GM21737 (cell line): Measurements from ENCODE around the gene KRTAP10-7.
"Not testable (repeated sequence)": the region's sequence is repeated elsewhere in the genome, so short reads cannot be mapped to it uniquely, and the experiment has no call there.

Source experiments
- ATAC-seq: cut with Tn5 transposase; IDR thresholded peaks from one replicate; pipeline ENCODE4 v1.9.1; 2021; ENCODE audit warnings: mild to moderate bottlenecking, moderate library complexity; ENCODE audit not compliant: unreplicated experiment

The KRTAP10-7 gene

GRCh38 chr21:44590311-44590721, 10.1 kb upstream of the KRTAP10-7 start:
- no peak for ATAC-seq

DNA sequence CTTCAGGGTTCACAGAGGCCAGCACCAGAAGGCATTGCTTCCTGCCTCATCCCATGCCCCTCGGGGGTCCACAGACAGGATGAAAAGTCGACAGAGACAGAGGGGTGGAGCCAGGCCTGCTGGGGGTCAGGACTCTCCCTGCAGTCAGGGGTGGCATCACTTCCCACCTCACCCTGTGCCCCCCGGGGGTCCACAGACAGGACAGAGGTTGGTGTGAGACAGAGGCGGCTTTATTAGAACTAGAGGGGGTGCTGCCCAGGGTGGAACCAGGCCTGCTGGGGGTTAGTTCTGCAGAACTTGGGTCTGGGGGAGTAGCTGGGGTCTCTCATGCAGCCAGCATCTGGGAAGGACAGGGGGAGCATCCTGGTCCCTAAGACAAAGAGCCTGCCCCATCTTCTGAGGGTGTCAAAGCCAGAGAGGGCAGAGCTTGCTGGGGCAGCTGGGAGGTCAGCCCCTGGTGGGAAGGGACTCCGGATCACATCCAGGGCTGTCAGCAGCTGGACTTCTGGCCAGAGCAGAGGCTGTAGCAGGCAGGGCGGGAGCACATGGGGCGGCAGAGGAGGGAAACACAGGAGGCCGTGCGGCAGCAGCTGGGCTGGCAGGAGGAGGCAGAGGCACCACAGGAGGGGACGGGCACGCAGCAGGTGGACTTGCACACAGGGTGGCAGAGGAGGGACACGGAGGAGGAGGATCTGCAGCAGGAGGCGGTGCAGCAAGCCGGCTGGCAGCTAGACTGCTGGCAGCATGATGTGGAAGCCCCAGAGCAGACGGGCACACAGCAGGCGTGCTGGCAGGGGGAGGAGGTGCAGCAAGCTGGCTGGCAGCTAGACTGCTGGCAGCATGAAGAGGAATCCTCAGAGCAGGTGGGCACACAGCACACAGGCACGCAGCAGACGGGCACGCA, 9.2 kb upstream of the KRTAP10-7 start:
- not testable (repeated sequence) for ATAC-seq

- ATAC-seq: not testable (repeated sequence)
These were observed 8.6 kb upstream of the KRTAP10-7 start for GRCh38 chr21:44591801-44592130.

- no peak for ATAC-seq
These were observed 7.7 kb upstream of the KRTAP10-7 start, which contains the start of gene KRTAP10-6 for GRCh38 chr21:44592446-44593311. Gene KRTAP10-6 (minus strand): TSS chr21:44592505. CDS start chr21:44592484, 21 bp downstream.

- no peak for ATAC-seq
These were observed 6.6 kb upstream of the KRTAP10-7 start for GRCh38 chr21:44593598-44594405.

- ATAC-seq: no peak
These were observed 5.9 kb upstream of the KRTAP10-7 start for GRCh38 chr21:44594406-44594916.

DNA sequence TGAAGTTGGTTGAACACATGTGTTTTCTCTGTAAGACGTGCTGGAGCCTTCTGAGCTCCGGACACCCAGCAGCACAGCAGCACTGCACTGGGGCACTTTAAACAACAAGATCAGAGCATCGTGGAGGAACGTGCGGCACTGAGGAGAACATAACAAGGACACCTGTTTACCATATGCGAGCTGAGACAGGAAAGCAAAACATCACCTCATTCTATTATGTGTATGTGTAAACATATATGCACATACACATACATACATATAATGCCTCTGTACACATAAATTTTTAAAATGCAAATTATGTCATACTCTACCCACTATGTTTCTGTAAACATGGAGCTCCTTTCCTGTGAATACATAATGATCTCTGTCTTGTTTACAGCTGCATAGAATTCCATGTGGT, 4.9 kb upstream of the KRTAP10-7 start:
- ATAC-seq: no peak

DNA sequence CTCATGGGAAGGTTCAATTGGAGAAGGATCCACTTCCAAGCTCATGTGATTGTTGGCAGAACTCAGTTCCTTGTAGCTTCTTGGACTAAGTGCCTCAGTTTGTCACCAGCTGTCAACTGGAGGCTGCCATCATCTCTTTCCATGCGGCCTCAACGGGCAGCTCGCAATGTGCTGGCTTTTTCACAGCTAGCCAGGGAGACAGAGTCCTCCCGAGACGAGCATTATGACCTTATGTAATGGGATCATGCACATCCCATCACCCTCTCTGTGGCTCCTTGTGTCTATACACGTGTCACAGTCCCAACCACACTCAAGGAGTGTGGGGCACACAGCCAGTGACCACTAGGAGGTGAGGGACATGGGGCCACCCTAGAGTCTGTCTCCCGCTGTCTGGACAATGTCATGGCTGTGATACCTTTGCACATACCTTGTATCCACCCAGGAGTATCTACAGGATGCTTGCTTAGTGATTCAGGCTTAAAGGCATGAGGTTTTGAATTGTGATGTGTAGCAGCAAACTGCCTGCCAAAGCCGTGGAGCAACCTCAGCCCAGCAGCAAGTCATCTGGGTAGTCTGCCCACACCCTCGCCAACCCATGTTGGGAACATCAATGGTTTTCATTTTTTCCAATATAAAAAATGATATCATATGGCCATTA, 4.2 kb upstream of the KRTAP10-7 start:
- ATAC-seq: no peak

DNA sequence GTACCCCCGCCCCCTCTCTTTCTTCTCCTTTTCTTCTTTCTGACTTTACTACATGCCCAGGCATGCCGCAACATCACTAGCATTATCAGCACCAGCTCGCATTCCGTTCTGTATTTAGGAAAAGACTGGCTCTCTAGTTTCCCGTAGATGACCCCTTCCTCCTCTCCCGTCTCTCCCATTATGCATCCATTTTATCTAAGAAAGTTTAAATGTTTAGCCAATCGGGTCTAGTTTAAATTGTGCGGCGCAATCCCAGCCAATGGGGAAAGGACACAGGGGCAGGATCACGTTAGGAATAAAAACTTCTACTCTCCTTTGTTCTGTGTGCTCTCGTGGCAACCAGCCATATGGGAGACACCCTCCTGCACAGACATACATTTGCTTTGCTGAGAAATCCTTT, 2.3 kb upstream of the KRTAP10-7 start:
- ATAC-seq: no peak

DNA sequence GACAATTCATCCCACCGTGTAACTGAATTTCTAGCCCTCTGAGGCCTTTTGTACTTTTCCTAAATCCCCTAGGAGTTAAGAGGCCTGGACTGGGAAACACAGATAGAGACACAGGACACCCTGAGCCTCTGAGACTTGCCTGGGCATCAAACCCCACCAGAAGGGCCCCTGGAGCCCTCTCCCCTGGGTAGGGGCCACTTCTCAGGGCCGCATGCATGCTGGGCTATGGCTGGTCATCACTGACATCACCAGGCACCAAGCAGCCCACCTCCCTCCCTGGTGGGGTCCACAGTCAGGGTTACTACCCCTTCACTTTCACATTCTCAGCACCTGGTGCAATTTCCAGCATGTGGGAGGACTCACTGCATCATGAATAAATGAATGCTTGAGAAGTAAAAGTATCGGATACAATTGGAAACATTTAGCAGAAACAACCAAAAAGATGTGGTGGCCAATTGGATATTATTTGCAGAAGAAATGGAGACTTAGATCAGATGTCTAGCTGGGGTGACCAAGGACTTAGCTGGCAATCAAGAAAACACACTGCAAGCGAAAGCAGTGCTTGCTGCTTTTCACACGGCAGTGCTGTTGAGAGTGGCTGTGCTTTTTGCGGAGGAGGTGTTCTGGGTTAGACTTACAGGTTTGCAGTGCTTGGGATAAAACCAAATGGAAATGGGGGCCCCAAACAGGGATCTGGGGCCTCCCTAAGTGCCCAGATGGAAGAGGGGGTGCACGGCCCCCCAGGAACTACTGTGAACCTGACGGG, 950 bp upstream of the KRTAP10-7 start:
- no peak for ATAC-seq

DNA sequence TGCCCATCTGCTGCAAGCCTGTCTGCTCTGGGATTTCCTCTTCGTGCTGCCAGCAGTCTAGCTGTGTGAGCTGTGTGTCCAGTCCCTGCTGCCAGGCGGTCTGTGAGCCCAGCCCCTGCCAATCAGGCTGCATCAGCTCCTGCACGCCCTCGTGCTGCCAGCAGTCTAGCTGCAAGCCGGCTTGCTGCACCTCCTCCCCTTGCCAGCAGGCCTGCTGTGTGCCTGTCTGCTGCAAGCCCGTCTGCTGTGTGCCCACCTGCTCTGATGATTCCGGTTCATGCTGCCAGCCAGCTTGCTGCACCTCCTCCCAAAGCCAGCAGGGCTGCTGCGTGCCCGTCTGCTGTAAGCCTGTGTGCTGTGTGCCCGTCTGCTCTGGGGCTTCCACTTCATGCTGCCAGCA, 694 bp downstream of the KRTAP10-7 start:
- not testable (repeated sequence) for ATAC-seq

- ATAC-seq: no peak
These were observed 1.4 kb downstream of the KRTAP10-7 start for GRCh38 chr21:44601596-44602462.

- no peak for ATAC-seq
These were observed 2.1 kb downstream of the KRTAP10-7 start for GRCh38 chr21:44602463-44602850.

- no peak for ATAC-seq
These were observed 2.9 kb downstream of the KRTAP10-7 start for GRCh38 chr21:44603109-44603875.

- ATAC-seq: no peak
These were observed 3.5 kb downstream of the KRTAP10-7 start for GRCh38 chr21:44603911-44604310.

DNA sequence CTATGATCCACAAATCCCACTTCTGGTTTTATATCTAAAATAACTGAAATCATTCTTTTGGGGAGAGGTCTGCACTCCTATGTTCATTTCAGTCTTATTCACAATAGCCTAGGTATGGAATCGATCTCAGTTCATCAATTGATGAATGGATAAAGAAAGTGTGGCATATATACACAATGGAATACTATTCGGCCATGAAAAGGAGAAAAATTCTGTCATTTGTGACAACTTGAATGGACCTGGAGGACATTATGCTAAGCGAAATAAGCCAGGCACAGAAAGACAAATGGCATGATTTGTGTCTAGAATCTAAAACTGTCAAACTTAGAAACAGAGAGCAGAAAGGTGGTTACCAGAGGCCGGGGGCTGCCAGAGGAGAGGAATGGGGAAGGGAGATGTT, 6.1 kb downstream of the KRTAP10-7 start:
- ATAC-seq: no peak

- ATAC-seq: no peak
These were observed 8.8 kb downstream of the KRTAP10-7 start for GRCh38 chr21:44609193-44609592.
